CD4-positive, alpha-beta T cell treated with Interleukin-21 for 1 hour (primary cell): ENCODE measurements around the gene CTSS.
A peak's percentile ranks its signal among the peaks of the same experiment; 100 is the strongest.
"Not testable (repeated sequence)": the region's sequence is repeated elsewhere in the genome, so short reads cannot be mapped to it uniquely, and the experiment has no call there.

ENCODE experiments used
- DNase-seq: peaks from one replicate; pipeline ENCODE4 v3.0.0-alpha.2; 2020

CTSS gene

GRCh38 chr1:150772326-150772725, 6.7 kb upstream of the CTSS start:
- DNase-seq: no peak

DNA sequence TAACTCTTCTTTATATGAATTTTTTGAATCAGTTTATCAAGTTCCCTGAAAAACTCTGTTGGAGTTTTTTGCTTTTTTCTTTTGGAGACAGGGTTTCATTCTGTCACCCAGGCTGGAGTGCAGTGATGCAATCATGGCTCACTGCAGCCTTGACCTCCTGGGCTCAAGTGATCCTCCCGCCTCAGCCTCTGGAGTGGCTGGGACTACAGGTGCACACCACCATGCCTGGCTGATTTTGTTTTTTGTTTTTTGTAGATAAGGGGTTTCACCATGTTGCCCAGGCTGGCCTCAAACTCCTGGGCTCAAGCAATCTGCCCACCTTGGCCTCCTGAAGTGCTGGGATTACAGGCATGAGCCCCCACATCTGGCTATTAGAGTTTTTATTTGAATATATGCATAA, 2.1 kb upstream of the CTSS start:
- not testable (repeated sequence) for DNase-seq

DNA sequence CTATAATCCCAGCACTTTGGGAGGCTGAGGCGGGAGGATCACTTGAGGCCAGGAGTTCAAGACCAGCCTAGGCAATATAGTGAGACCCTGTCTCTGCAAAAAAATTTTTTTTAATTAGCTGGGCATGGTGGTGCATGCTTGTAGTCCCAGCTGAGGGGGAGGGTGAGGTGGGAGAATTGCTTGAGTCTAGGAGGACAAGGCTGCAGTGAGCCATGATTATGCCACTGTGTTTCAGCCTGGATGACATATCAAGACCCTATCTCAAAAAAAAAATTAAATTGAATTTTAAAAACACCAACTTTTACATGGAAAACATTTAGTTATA, 361 bp upstream of the CTSS start:
- DNase-seq: not testable (repeated sequence)

DNA sequence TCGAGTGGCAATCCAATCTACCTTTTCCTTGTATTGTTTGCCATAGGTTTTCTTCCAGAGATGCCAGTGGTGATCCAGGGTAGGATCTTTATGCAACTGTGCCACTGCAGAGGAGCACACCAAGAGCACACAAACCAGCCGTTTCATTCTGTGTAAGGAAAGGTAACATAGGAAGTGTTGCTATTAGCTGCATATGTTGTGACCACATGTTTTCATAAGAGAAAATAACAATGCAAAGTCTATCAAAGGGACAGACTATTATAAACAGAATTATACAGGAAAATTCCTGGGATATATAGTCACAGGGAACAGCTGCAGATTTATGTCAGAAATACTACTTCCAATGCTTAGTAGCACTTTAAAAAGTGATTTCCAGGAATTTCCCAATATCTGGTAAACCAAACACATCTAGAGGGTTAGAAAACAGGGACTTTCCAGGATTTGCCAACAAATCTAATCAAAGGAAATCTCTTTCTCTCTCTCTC, 919 bp downstream of the CTSS start:
- peak; percentile 36 for DNase-seq

DNA sequence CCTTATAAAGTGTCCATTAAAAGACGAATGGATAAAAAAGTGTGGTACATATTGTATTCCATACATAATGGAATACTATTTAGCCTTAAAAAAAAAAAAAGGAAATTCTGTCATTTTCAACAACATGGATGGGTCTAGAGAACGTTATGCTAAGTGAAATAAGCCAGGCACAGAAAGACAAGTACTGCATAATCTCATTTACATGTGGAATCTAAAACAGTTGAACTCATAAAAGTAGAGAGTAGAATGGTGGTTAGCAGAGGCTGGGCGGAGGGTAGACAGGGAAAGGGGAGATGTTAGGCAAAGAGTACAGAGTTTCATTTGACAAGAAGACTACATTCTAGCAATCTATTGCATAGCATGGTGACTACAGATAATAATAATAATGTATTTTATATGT, 2.6 kb downstream of the CTSS start:
- no peak for DNase-seq

- DNase-seq: no peak
Observed at GRCh38 chr1:150762552-150762951, 3.0 kb downstream of the CTSS start.

GRCh38 chr1:150761801-150762200, 3.8 kb downstream of the CTSS start:
- DNase-seq: no peak

DNA sequence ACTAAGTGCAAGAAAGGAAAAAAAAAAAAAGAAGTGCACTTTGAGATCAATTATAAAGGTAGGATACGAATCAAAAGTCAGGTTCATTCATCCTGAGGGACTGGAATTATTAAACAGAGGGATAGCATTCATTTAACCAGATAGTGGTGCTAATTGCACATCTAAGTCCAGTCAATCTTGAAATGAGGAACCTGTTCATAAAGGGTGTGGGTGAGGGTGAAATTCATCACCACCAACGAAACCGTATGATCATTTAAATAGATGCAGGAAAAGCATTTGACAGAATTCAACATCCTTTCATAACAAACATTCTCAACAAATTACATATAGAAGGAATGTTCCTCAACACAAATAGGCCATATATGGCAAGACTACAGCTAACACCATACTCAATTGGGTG, 5.6 kb downstream of the CTSS start:
- no peak for DNase-seq

DNA sequence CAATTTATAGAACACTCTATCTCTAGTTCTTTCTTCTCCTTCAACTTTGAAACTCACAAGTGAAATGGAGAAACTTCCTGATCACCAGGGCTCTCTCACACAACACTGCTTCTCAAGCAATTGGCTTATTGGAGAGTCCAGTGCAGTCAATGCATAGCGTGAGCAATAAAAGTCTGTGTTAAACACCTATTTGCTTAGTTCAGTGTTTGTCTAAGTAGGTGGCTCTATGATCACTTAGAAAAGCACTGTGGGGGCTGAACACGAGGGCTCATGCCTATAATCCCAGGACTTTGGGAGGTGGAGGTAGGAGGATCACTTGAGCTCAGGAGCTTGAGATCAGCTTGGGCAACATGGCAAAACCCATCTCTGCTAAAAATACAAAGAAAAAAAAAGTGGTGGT, 12.2 kb downstream of the CTSS start:
- no peak for DNase-seq

DNA sequence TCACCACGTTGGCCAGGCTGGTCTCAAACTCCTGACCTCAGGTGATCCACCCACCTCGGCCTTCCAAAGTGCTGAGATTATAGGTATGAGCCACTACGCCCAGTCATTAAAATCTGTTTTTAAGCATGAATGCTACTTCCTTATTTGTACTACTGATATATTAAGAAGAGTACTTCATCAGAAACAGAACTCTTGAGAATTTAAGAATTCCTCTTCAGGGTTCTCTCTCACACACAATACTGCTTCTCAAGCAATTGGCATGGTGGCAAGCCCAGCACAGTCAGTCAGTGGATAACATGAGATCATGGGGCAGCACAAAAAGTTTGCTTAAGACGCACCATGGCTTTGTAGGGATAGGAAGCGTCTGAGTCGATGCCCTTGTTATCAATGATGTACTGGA, 14.1 kb downstream of the CTSS start:
- no peak for DNase-seq

- DNase-seq: no peak
Observed at GRCh38 chr1:150749720-150750311, 15.8 kb downstream of the CTSS start.

GRCh38 chr1:150748878-150749719, 16.5 kb downstream of the CTSS start:
- DNase-seq: no peak

- no peak for DNase-seq
Observed at GRCh38 chr1:150730130-150730721, 35.4 kb downstream of the CTSS start.

- no peak for DNase-seq
Observed at GRCh38 chr1:150724336-150724735, 41.2 kb downstream of the CTSS start.

GRCh38 chr1:150720703-150721102, 44.9 kb downstream of the CTSS start, which contains the start of gene HORMAD1:
HORMAD1 (minus strand) TSS chr1:150720895; CDS start chr1:150719505, 1,390 bp downstream.
- DNase-seq: no peak

DNA sequence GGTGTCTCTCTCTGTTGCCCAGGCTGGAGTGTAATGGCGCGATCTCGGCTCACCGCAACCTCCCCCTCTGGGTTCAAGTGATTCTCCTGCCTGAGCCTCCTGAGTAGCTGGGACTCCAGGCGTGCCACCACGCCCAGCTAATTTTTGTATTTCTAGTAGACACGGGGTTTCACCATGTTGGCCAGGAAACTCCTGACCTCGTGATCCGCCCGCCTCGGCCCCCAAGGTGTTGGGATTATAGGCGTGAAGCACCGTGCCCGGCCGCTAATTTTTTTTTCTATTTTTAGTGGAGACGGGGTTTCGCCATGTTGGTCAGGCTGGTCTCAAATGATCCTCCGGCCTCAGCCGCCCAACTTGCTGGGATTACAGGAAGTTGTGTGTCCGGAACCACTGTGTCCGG, 45.5 kb downstream of the CTSS start:
- DNase-seq: no peak

GRCh38 chr1:150718225-150718891, 47.2 kb downstream of the CTSS start:
- DNase-seq: no peak

GRCh38 chr1:150709031-150709430, 56.5 kb downstream of the CTSS start:
- not testable (repeated sequence) for DNase-seq

GRCh38 chr1:150708595-150708994, 57.0 kb downstream of the CTSS start:
- no peak for DNase-seq

GRCh38 chr1:150706091-150706490, 59.5 kb downstream of the CTSS start:
- no peak for DNase-seq

GRCh38 chr1:150703427-150703826, 62.2 kb downstream of the CTSS start:
- no peak for DNase-seq

DNA sequence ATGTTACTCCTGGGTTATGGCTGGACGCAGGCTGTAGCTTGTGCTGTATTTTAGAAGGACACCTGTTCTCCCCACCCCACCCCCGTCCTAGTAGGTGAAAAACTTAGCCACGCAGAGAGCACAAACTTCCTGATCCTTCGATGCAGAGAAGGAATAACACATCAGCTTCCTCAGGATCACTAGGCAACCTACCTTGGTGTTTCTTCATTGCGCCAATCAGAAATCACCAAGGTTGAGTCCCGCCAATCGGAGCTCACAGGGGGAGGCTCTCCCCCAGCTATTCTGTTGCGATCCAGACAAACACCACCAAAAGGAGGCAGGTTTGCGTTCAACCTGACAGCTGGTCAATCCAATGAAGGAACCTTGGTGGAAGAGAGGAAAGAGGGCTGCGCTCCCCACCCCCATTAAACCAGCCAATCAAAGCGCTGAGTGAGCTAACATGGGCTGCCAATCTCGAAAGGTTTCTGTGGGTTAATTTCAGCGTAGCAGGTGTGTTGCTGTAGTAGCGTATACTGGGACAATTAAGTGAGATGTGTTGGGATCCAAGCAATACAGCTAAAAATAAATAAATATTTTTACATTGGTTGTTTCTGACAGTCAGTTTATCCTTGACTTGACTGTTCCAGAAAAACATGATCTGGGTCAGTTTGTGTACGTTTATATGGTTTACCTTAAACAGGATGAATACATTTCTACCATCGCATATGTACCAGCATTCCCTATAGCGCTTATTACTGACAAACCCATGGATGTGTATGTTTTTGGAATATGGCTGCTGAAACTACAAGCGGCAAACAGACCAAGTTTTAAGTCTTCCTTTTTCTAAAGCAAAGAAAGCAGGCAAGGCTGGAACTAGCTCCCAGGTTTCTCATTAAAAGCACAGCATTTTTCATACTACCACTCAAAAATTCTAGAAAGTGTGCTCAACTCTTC, 68.3 kb downstream of the CTSS start, which contains the start of gene GOLPH3L:
Gene GOLPH3L, minus strand, starts transcription at position 160 of the 933 bp plus-strand sequence. CDS start 2,316 bp downstream, outside the sequence.
- peak; percentile 97 for DNase-seq
